Uterus (tissue), 4 donors: Measurements from ENCODE around the gene EVPL. TPM values are rescaled to one million over a fixed set of nuclear protein-coding genes. Genes with fewer than 3 reads are reported as not detected.
"Not testable (repeated sequence)": the region's sequence is repeated elsewhere in the genome, so short reads cannot be mapped to it uniquely, and the experiment has no call there.

Experiments
- DNase-seq, 2 donors: peaks; one replicate each; pipeline ENCODE4 v3.0.0-alpha.2; 2019 to 2020
- H3K27ac ChIP-seq, 2 donors: fragments of 200-600 bp; sonication (generic); 1 replicate in 1 of 2; 2 replicates in 1 of 2; pipeline ENCODE4 v1.5.1; 2016 to 2018
- H3K27me3 ChIP-seq, 2 donors: fragments of 200-600 bp; sonication (generic); one replicate each; pipeline ENCODE4 v1.5.1; 2018 to 2019; ENCODE audit warnings: control low read depth in 1 of 2
- H3K36me3 ChIP-seq, 2 donors: fragments of 200-600 bp; sonication (generic); one replicate each; pipeline ENCODE4 v1.5.1; 2019; ENCODE audit warnings: control low read depth in 1 of 2
- H3K4me1 ChIP-seq, 2 donors: fragments of 200-600 bp; sonication (generic); one replicate each; pipeline ENCODE4 v1.5.1; 2018 to 2019; ENCODE audit warnings: control low read depth in 1 of 2
- H3K4me3 ChIP-seq, 2 donors: fragments of 200-600 bp; sonication (generic); 1 replicate in 1 of 2; 2 replicates in 1 of 2; pipeline ENCODE4 v1.5.1; 2018 to 2019; ENCODE audit warnings: mild to moderate bottlenecking in 1 of 2
- H3K9me3 ChIP-seq, 2 donors: fragments of 200-600 bp; sonication (generic); one replicate each; pipeline ENCODE4 v1.5.1; 2019; ENCODE audit warnings: control low read depth in 1 of 2
- CTCF ChIP-seq, 4 experiments: fragments of 200-600 bp in 2 of 4; fragments of 450-650 bp in 2 of 4; sonication (generic) in 2 of 4; IDR thresholded peaks; one replicate each; pipeline ENCODE4 v1.5.1; 2016 to 2019; ENCODE audit warnings: antibody characterized with exemption in 4 of 4, mild to moderate bottlenecking in 2 of 4, moderate library complexity in 1 of 4
- POLR2A ChIP-seq, 2 donors: fragments of 450-650 bp; IDR thresholded peaks; one replicate each; pipeline ENCODE4 v1.6.1; 2016; ENCODE audit warnings: antibody characterized with exemption in 2 of 2, mild to moderate bottlenecking in 1 of 2, moderate library complexity in 1 of 2
- intact Hi-C: fragments of 100-400 bp; cut with DNase I; formaldehyde crosslinking; loops from one replicate; pipeline ENCODE4 v1.15.1; 2023; ENCODE audit warnings: low total_unique reads
- total RNA-seq, 4 donors: library from RNA; depleted of rRNA in 3 of 4; stranded (reverse); fragments of >200 nt in 3 of 4; gene quantifications; one replicate each; pipeline versions ENCODE4 v1.1.0 to v1.2.4, GENCODE V29; 2014 to 2023
- donor health status: DM: yes; HTN: yes; CAD: no.

Gene EVPL
- total RNA-seq, 4 donors from 2014 or later = 0.59 to 3.7 (median 2.8) TPM

DNA sequence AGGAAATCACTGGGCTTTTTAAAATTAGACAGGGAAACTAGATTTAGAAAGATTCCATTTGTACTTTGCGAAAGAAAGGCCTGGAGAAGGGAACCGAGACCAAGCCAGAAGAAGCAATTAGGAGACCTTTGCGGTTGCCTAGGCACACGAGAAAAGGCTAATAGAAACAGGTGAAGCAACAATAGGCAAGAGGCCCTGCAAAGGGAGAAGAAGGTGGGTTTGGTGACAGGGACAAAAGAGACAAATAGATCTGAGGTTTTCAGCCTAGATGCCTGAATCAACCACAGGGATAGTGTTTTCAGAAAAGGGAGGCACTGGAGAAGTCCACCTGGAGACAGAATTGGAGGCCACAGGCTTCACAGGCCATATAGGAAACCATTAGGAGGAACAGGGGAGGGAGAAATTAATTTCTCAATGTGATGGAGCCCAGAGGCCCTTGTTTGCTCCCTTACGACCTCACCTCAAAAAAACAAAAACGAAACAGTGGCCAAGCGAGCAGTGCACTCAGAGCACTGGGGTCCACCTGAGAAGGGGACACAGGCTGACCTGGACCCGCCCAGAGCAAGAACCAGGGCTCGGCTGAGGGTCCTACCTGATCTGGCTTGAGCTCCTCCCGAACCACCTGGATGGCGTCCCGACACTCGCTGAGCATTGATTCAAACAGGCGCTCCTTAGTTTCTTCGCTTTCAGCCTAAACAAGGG lies 22.9 kb upstream of the EVPL start:
- DNase-seq = no peak
- H3K27me3 ChIP-seq = no peaks in the 10 kb centered on the region
- H3K4me1 ChIP-seq = no peaks in the 10 kb centered on the region
- intact Hi-C loops = no loop called here
- no peak overlapping the region for H3K27ac ChIP-seq
- no peak for TF ChIP-seq POLR2A (IDR thresholded peaks at IDR 0.05)
- no peak for TF ChIP-seq CTCF (IDR thresholded peaks at IDR 0.05)
- no peak overlapping the region for H3K4me3 ChIP-seq
- H3K36me3 ChIP-seq = no peaks in the 10 kb centered on the region
- H3K9me3 ChIP-seq = no peaks in the 10 kb centered on the region

DNA sequence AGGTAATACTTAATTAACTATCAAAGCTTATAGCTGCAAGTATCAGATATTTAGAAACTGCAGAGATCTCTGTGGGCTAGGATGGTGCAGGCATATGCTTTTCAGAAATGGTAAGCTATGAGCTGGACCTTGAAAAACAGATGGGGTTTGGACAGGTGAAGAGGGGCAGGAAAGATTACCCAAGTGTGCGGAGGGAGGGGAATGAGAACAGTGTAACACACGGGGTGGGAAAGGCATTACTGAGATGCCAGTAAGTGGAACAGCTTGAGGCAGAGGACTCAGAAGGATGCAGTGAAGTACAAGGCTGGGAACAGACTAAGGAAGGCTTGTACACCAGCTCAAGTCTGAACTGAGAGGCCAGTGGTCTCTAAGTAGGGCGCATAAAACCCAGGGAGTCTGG lies 22.1 kb upstream of the EVPL start:
- TF ChIP-seq CTCF (IDR thresholded peaks at IDR 0.05) = no peak
- no peak for TF ChIP-seq POLR2A (IDR thresholded peaks at IDR 0.05)
- Histone ChIP-seq H3K27me3 (no peaks in the 10 kb centered on the region), H3K9me3 (no peaks in the 10 kb centered on the region), H3K4me1 (no peaks in the 10 kb centered on the region), H3K27ac (no peak overlapping the region), H3K4me3 (no peak overlapping the region), H3K36me3 (no peaks in the 10 kb centered on the region)
- DNase-seq = no peak
- intact Hi-C loops = no loop called here

DNA sequence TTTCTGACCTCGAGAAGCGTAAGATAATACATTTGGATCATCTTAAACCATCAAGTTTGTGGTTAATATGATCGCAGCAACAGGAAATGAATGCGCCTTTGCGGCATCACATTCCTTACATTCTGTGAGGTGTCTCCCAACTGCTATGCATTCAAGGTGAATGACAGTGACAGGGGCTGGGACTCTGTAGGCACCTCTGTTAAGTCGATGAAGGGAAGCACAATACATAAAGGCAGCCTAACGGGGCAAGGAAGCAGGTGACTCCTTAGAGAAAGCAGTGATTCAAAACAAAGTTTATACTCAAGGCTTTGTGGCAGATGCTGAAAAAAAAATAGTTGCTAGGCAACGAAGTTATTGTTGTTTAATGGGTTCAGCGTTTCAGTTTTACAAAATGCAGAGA lies 21.6 kb upstream of the EVPL start:
- no peak overlapping the region for H3K27ac ChIP-seq
- H3K4me3 ChIP-seq = no peak overlapping the region
- no peak for DNase-seq
- no peaks in the 10 kb centered on the region for H3K4me1 ChIP-seq
- H3K27me3 ChIP-seq = no peaks in the 10 kb centered on the region
- H3K9me3 ChIP-seq = no peaks in the 10 kb centered on the region
- TF ChIP-seq POLR2A (IDR thresholded peaks at IDR 0.05) = no peak
- TF ChIP-seq CTCF (IDR thresholded peaks at IDR 0.05) = no peak
- intact Hi-C loops = no loop called here
- no peaks in the 10 kb centered on the region for H3K36me3 ChIP-seq

- no peak overlapping the region for H3K4me3 ChIP-seq
- H3K36me3 ChIP-seq = no peaks in the 10 kb centered on the region
- H3K27ac ChIP-seq = no peak overlapping the region
- intact Hi-C loops = no loop called here
- H3K4me1 ChIP-seq = no peaks in the 10 kb centered on the region
- TF ChIP-seq CTCF (IDR thresholded peaks at IDR 0.05) (no peak), POLR2A (IDR thresholded peaks at IDR 0.05) (no peak)
- H3K9me3 ChIP-seq = no peaks in the 10 kb centered on the region
- no peaks in the 10 kb centered on the region for H3K27me3 ChIP-seq
- DNase-seq = no peak
These were observed 21.0 kb upstream of the EVPL start for GRCh38 chr17:76048025-76048605.

DNA sequence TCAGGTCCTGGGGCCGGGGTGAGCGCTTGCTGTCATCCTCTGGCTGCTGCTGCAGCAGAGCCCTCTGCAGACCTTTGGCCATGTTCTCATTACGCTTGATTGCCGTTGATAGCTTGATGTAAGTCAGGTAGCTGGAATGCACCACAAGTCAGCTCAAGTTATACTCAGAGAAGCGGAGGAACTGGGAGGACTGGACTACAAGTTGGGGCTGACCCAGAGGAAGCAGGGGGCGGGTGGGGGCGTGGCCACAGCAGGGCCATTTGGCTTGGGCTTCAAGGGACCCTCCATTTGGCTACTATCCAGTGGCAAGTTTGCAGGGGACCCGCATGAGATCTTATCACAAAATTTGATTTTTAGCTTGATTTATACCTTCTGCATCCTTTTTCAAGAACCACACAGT lies 19.0 kb upstream of the EVPL start:
- no peaks in the 10 kb centered on the region for H3K36me3 ChIP-seq
- H3K9me3 ChIP-seq = no peaks in the 10 kb centered on the region
- no peaks in the 10 kb centered on the region for H3K4me1 ChIP-seq
- TF ChIP-seq CTCF (IDR thresholded peaks at IDR 0.05) = no peak
- no peak for TF ChIP-seq POLR2A (IDR thresholded peaks at IDR 0.05)
- no peak for DNase-seq
- intact Hi-C loops = no loop called here
- no peak overlapping the region for H3K4me3 ChIP-seq
- no peaks in the 10 kb centered on the region for H3K27me3 ChIP-seq
- H3K27ac ChIP-seq = no peak overlapping the region

GRCh38 chr17:76044475-76045007 lies 17.4 kb upstream of the EVPL start:
- H3K9me3 ChIP-seq, DNase-seq, H3K4me1 ChIP-seq, intact Hi-C loops, H3K4me3 ChIP-seq, H3K36me3 ChIP-seq, H3K27me3 ChIP-seq, H3K27ac ChIP-seq: not testable (repeated sequence)

GRCh38 chr17:76042868-76043267 lies 15.8 kb upstream of the EVPL start:
- H3K4me1 ChIP-seq, H3K36me3 ChIP-seq, intact Hi-C loops, H3K27me3 ChIP-seq, H3K4me3 ChIP-seq, H3K27ac ChIP-seq, DNase-seq, H3K9me3 ChIP-seq: not testable (repeated sequence)
